K562 (cell line): ENCODE measurements around the gene RASSF1.
"Not testable (repeated sequence)": the region's sequence is repeated elsewhere in the genome, so short reads cannot be mapped to it uniquely, and the experiment has no call there.

ENCODE experiments used
- ATF4 ChIP-seq: fragments of 450-650 bp; formaldehyde crosslinking; IDR thresholded peaks from 2 replicates; pipeline ENCODE4 v1.4.0; 2022; ENCODE audit warnings: mild to moderate bottlenecking, moderate library complexity
- CTCF ChIP-seq, 3 experiments: IDR thresholded peaks in 2 of 3; conservative IDR thresholded peaks in 1 of 3; 2 replicates each; pipeline ENCODE4 v1.5.1; 2011 to 2012; ENCODE audit warnings: low read length in 3 of 3, mild to moderate bottlenecking in 3 of 3, control low read depth in 2 of 3, improper control_type of control experiment in 1 of 3, inconsistent platforms in 1 of 3, low read depth in 1 of 3, mixed read lengths in 1 of 3, moderate library complexity in 1 of 3; ENCODE audit not compliant: insufficient read depth in 2 of 3
- DLX4 ChIP-seq: fragments of 250-450 bp; sonication (Bioruptor Pico); IDR thresholded peaks from 2 replicates; pipeline ENCODE4 v1.6.1; 2021; ENCODE audit warnings: mild to moderate bottlenecking
- EZH2 ChIP-seq: IDR thresholded peaks from 2 replicates; pipeline ENCODE4 v1.6.1; 2012; ENCODE audit warnings: low read depth, mild to moderate bottlenecking, inconsistent platforms, low read length, borderline replicate concordance
- LCOR ChIP-seq: sonication (generic); formaldehyde crosslinking; IDR thresholded peaks from 2 replicates; pipeline ENCODE4 v1.8.0; 2022; ENCODE audit warnings: mild to moderate bottlenecking, missing genetic modification reagents
- PCBP2 ChIP-seq: fragments of 200-400 bp; formaldehyde crosslinking; IDR thresholded peaks from 2 replicates; pipeline ENCODE4 v1.6.1; 2018; ENCODE audit warnings: low read length, low read depth, mild to moderate bottlenecking, moderate library complexity; ENCODE audit not compliant: poor library complexity, severe bottlenecking
- POLR2A ChIP-seq: fragments of 450-650 bp; conservative IDR thresholded peaks from 2 replicates; pipeline ENCODE4 v1.6.1; 2016
- POLR2AphosphoS5 ChIP-seq: IDR thresholded peaks from 2 replicates; pipeline ENCODE4 v1.6.1; 2011; ENCODE audit warnings: mild to moderate bottlenecking, low read depth, low read length, moderate library complexity; ENCODE audit not compliant: control insufficient read depth, insufficient read depth
- PURB ChIP-seq: sonication (generic); formaldehyde crosslinking; IDR thresholded peaks from 2 replicates; pipeline ENCODE4 v1.9.0; 2021; ENCODE audit warnings: low read depth, mild to moderate bottlenecking, missing genetic modification reagents
- SAP30 ChIP-seq: fragments of 200-600 bp; sonication (generic); IDR thresholded peaks from 2 replicates; pipeline ENCODE4 v1.6.1; 2012; ENCODE audit warnings: borderline replicate concordance, low read depth, mild to moderate bottlenecking, moderate library complexity, low read length, control low read depth, inconsistent platforms; ENCODE audit not compliant: insufficient read depth, poor library complexity, severe bottlenecking
- SNRNP70 ChIP-seq: fragments of 200-400 bp; formaldehyde crosslinking; optimal IDR thresholded peaks from 2 replicates; pipeline ENCODE3; 2017; ENCODE audit warnings: low read depth, low read length
- TAL1 ChIP-seq: fragments of 450-650 bp; IDR thresholded peaks from 2 replicates; pipeline ENCODE4 v1.6.1; 2016; ENCODE audit warnings: mild to moderate bottlenecking
- ZBTB11 ChIP-seq, 3 experiments: fragments of 200-800 bp in 1 of 3; fragments of 250-450 bp in 1 of 3; fragments of 450-650 bp in 1 of 3; sonication (Bioruptor Pico) in 1 of 3; sonication (Bioruptor generic) in 1 of 3; formaldehyde crosslinking in 1 of 3; IDR thresholded peaks; 2 replicates each; pipeline versions ENCODE4 v1.6.1 to v1.8.0; 2016 to 2022; ENCODE audit warnings: mild to moderate bottlenecking in 2 of 3, missing genetic modification characterization in 2 of 3, missing compliant biosample characterization in 1 of 3, moderate library complexity in 1 of 3
- ZNF134 ChIP-seq: fragments of 250-450 bp; sonication (Bioruptor Pico); conservative IDR thresholded peaks from 2 replicates; pipeline ENCODE4 v1.4.0; 2020

GRCh38 chr3:50312041-50312440, 28.6 kb downstream of the RASSF1 start:
- TF ChIP-seq CTCF (IDR thresholded peaks at IDR 0.05 in 2 of 3, conservative IDR thresholded peaks at IDR 0.05 in 1 of 3; ENCODE audit: insufficient read depth in 2 of 3, low read depth in 1 of 3, low read length in 3 of 3); ZBTB11 (CRISPR knock-in tag; IDR thresholded peaks at IDR 0.05); ZNF134 (CRISPR knock-in tag); EZH2; PCBP2; LCOR (CRISPR knock-in tag); SAP30; DLX4 (CRISPR knock-in tag); ATF4; TAL1; POLR2AphosphoS5; SNRNP70; PURB; POLR2A: not testable (repeated sequence)
